ENCODE data around the gene GRAP2. TPM values are rescaled to one million over a fixed set of nuclear protein-coding genes. Genes with fewer than 3 reads are reported as not detected.

The GRAP2 gene
- total and polyA plus RNA-seq, 2 of the 4 experiments (the other 2 are of a cell fraction), result not detected

DNA sequence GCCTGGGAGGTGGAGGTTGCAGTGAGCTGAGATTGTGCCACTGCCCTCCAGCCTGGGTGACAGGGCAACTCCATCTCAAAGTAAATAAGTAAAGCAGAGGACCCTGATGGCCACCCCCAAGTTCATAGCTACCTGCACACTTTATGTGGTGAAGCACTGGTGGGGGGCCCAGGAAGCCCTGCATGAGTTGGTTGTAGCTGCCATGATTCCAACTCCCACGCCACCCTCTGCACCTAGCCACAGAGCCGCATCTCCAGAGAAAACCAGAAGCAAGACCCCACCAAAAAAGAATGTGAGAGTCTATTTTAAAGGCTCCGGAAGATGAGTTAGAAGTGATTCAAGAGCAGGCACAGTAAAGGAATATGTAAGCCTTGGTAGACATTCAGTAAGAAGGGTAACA is 38.9 kb downstream of the GRAP2 start:
- intact Hi-C loops (cut with micrococcal nuclease) (no loop called here), in situ Hi-C loops (cut with MboI; ENCODE audit: low sequenced_read_pairs) (no loop called here), dilution Hi-C loops (cut with HindIII; ENCODE audit: low sequenced_read_pairs, unreplicated experiment) (no loop called here)
- WGBS, 2 experiments (ENCODE audit: extremely low coverage in 2 of 2, insufficient read length in 1 of 2), result no CpG with 5 or more reads among the region's 3 CpGs
- H3K4me3 ChIP-seq (ENCODE audit: insufficient read depth, low read depth, low read length), result no peak overlapping the region
- H3K14ac ChIP-seq (replicated peaks; ENCODE audit: low read depth, low read length), result no peak overlapping the region
- H3K9me3 ChIP-seq (ENCODE audit: control insufficient read depth, insufficient read depth, low read length), result no peaks in the 10 kb centered on the region
- H2BK15ac ChIP-seq (ENCODE audit: low read depth, low read length), result no peak overlapping the region
- H4K20me1 ChIP-seq (ENCODE audit: insufficient read depth, low read length), result no peaks in the 10 kb centered on the region
- ChIA-PET CTCF (interaction anchor here (0.6 kb wide), 1 partner anchor 303 kb away, joined by 3 read pairs; no protein-coding TSS in a partner anchor), POLR2A (ENCODE audit: unreplicated experiment) (no interaction called here)
- no peak overlapping the region for H2AK5ac ChIP-seq (ENCODE audit: low read depth, low read length)
- no peak for ATAC-seq (ENCODE audit: low read depth)
- no peak overlapping the region for H3K4ac ChIP-seq (ENCODE audit: low read depth, low read length)
- no peak overlapping the region for H3K23ac ChIP-seq (ENCODE audit: low read depth, low read length)
- no peaks in the 10 kb centered on the region for H3K36me3 ChIP-seq (ENCODE audit: control insufficient read depth, insufficient read depth, low read length)
- no peak overlapping the region for H2BK20ac ChIP-seq (ENCODE audit: low read depth, low read length)
- DNase-seq, result no peak
- H3K4me1 ChIP-seq (ENCODE audit: control insufficient read depth, insufficient read depth, low read length), result no peaks in the 10 kb centered on the region
- H3K27me3 ChIP-seq (ENCODE audit: control insufficient read depth, insufficient read depth, low read length), result peaks cover 56% of the 10 kb centered on the region
- H3K56ac ChIP-seq (ENCODE audit: extremely low read depth, insufficient read depth, low read length), result no peak overlapping the region
- no peak overlapping the region for H2BK120ac ChIP-seq (ENCODE audit: low read depth, low read length)
- no peaks in the 10 kb centered on the region for H3K9me1 ChIP-seq (ENCODE audit: insufficient read depth, low read length)
- H2BK5ac ChIP-seq (ENCODE audit: low read depth, low read length, poor library complexity, severe bottlenecking), result no peak overlapping the region
- H2AFZ ChIP-seq (replicated peaks; ENCODE audit: low read length, poor library complexity), result no peak overlapping the region
- H3K79me1 ChIP-seq (ENCODE audit: low read depth in 1 of 2, low read length in 2 of 2), result no peaks in the 10 kb centered on the region
- H4K5ac ChIP-seq (ENCODE audit: low read depth, low read length), result no peak overlapping the region
- TF ChIP-seq MAZ (IDR thresholded peaks at IDR 0.05; ENCODE audit: borderline replicate concordance, low read depth, low read length), result no peak
- TF ChIP-seq RAD21 (IDR thresholded peaks at IDR 0.05; ENCODE audit: low read length), result no peak
- no peak for TF ChIP-seq CHD1 (IDR thresholded peaks at IDR 0.05; ENCODE audit: low read depth, low read length)
- TF ChIP-seq, protein P1, sequence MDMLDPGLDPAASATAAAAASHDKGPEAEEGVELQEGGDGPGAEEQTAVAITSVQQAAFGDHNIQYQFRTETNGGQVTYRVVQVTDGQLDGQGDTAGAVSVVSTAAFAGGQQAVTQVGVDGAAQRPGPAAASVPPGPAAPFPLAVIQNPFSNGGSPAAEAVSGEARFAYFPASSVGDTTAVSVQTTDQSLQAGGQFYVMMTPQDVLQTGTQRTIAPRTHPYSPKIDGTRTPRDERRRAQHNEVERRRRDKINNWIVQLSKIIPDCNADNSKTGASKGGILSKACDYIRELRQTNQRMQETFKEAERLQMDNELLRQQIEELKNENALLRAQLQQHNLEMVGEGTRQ (IDR thresholded peaks at IDR 0.05; ENCODE audit: low read depth, low read length), result no peak
- TF ChIP-seq RCOR1 (IDR thresholded peaks at IDR 0.05; ENCODE audit: insufficient replicate concordance, low read length), result no peak
- no peak for TF ChIP-seq MAFK (IDR thresholded peaks at IDR 0.05; ENCODE audit: low read depth, low read length)
- TF ChIP-seq BHLHE40 (IDR thresholded peaks at IDR 0.05; ENCODE audit: low read depth, low read length), result no peak
- TF ChIP-seq, protein P2, sequence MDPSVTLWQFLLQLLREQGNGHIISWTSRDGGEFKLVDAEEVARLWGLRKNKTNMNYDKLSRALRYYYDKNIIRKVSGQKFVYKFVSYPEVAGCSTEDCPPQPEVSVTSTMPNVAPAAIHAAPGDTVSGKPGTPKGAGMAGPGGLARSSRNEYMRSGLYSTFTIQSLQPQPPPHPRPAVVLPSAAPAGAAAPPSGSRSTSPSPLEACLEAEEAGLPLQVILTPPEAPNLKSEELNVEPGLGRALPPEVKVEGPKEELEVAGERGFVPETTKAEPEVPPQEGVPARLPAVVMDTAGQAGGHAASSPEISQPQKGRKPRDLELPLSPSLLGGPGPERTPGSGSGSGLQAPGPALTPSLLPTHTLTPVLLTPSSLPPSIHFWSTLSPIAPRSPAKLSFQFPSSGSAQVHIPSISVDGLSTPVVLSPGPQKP (IDR thresholded peaks at IDR 0.05; ENCODE audit: borderline replicate concordance, low read depth, low read length), result no peak
- TF ChIP-seq, protein P3, sequence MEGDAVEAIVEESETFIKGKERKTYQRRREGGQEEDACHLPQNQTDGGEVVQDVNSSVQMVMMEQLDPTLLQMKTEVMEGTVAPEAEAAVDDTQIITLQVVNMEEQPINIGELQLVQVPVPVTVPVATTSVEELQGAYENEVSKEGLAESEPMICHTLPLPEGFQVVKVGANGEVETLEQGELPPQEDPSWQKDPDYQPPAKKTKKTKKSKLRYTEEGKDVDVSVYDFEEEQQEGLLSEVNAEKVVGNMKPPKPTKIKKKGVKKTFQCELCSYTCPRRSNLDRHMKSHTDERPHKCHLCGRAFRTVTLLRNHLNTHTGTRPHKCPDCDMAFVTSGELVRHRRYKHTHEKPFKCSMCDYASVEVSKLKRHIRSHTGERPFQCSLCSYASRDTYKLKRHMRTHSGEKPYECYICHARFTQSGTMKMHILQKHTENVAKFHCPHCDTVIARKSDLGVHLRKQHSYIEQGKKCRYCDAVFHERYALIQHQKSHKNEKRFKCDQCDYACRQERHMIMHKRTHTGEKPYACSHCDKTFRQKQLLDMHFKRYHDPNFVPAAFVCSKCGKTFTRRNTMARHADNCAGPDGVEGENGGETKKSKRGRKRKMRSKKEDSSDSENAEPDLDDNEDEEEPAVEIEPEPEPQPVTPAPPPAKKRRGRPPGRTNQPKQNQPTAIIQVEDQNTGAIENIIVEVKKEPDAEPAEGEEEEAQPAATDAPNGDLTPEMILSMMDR (conservative IDR thresholded peaks at IDR 0.05; ENCODE audit: low read depth, low read length), result no peak
- no peak for TF ChIP-seq POLR2A (IDR thresholded peaks at IDR 0.05; ENCODE audit: low read depth, low read length)
- no peak for TF ChIP-seq NFE2L2 (IDR thresholded peaks at IDR 0.05; ENCODE audit: low read depth, low read length)
- no peak for TF ChIP-seq SMC3 (IDR thresholded peaks at IDR 0.05; ENCODE audit: low read depth, low read length)
- no peak for TF ChIP-seq CEBPB (IDR thresholded peaks at IDR 0.05; ENCODE audit: low read depth, low read length)
- no peak for TF ChIP-seq FOS (IDR thresholded peaks at IDR 0.05; ENCODE audit: low read depth, low read length)
- no peak for TF ChIP-seq MXI1 (IDR thresholded peaks at IDR 0.05; ENCODE audit: borderline replicate concordance, low read depth, low read length)
- no peak for TF ChIP-seq RFX5 (IDR thresholded peaks at IDR 0.05; ENCODE audit: low read depth, low read length)
- no peak overlapping the region for H3K27ac ChIP-seq (ENCODE audit: insufficient read depth, low read length)
- H4K91ac ChIP-seq (ENCODE audit: insufficient read depth, low read depth, low read length), result no peak overlapping the region
- H3K4me2 ChIP-seq (ENCODE audit: low read depth, low read length), result no peak overlapping the region
- H3K18ac ChIP-seq (ENCODE audit: low read depth, low read length), result no peak overlapping the region
- H4K8ac ChIP-seq (ENCODE audit: low read depth in 2 of 2, low read length in 2 of 2), result no peak overlapping the region
- H3K9ac ChIP-seq (ENCODE audit: low read depth, low read length), result no peak overlapping the region
- BruUV-seq (replicated peaks), result no TSS peak
- H2AK9ac ChIP-seq (replicated peaks; ENCODE audit: low read depth, low read length, poor library complexity), result no peak overlapping the region
